ENCODE measurements around the gene EIF3A.

DNA sequence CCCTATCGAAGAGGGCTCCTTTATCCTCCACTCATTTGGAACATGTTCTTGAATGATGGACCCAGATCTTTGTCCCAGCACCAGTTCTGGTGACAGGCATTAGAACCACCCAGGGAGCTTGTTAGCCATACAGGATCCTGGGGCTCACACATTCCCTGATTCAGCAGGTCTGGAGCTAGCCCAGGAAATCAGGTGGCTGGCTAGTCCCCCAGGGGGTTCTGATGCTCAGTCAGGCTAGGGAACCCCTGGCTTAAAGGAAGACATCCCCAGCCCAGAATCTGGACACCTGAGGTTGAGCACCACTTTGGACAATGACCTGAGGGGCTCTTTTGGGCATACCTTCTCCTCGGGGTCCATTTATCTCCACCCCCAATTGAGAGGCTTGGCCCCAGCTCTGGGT lies 88.1 kb downstream of the EIF3A start:
- TF ChIP-seq CTCF (IDR thresholded peaks at IDR 0.05): no peak
- TF ChIP-seq POLR2A (IDR thresholded peaks at IDR 0.05): no peak
